HepG2 (cell line): ENCODE data around the gene PFAS. TPM values are rescaled to one million over a fixed set of nuclear protein-coding genes. Genes with fewer than 3 reads are reported as not detected.

Experiments used
- ATAC-seq: fragments of 200-7000 bp; cut with Tn5 transposase; 3 replicates; pipeline ENCODE4 v1.9.1; 2020; ENCODE audit warnings: mild to moderate bottlenecking, moderate library complexity
- BruUV-seq: library from RNA; stranded (reverse); fragments of 400-500 nt; replicated peaks from 2 replicates; lab custom pipeline; 2021; lab: Mats Ljungman, UMichigan
- CTCF ChIA-PET: fragments of 300-600 bp; formaldehyde crosslinking; extraction: SDS; loops from one replicate; lab custom pipeline; 2021; ENCODE audit warnings: low total read pairs, inconsistent platforms, low intra/inter-chr PET ratio; lab: Yijun Ruan, JAX
- POLR2A ChIA-PET: fragments of 350-600 bp; sonication (Branson Sonifier 250); formaldehyde crosslinking; loops from one replicate; lab custom pipeline; 2020; ENCODE audit warnings: antibody characterized with exemption, inconsistent platforms; lab: Yijun Ruan, JAX
- DNase-seq: peaks from one replicate; pipeline ENCODE4 v3.0.0-alpha.2; 2015; ENCODE audit warnings: low spot score
- FAIRE-seq: peaks from 3 replicates; lab custom pipeline; 2011; peaks lifted over from hg19 to GRCh38; lab: Jason Lieb, UNC
- H2AFZ ChIP-seq: one replicate; pipeline ENCODE4 v1.6.1; 2011; ENCODE audit warnings: low read length, inconsistent platforms
- H3K27ac ChIP-seq: fragments of 300-600 bp; 3 replicates; pipeline ENCODE4 v1.8.0; 2011; ENCODE audit warnings: mixed run types, mild to moderate bottlenecking, mixed read lengths, low read length, inconsistent platforms; ENCODE audit not compliant: insufficient read depth; ENCODE audit errors: extremely low read length
- H3K27me3 ChIP-seq, 2 experiments: fragments of 200-600 bp in 1 of 2; 2 replicates in 1 of 2; 3 replicates in 1 of 2; pipeline versions ENCODE4 v1.6.0 to v1.8.0; 2011; ENCODE audit warnings: low read length in 2 of 2, mild to moderate bottlenecking in 2 of 2, moderate library complexity in 2 of 2, inconsistent platforms in 1 of 2; ENCODE audit not compliant: insufficient read depth in 2 of 2, control insufficient read depth in 1 of 2
- H3K36me3 ChIP-seq, 2 experiments: fragments of 200-600 bp in 1 of 2; replicated peaks in 1 of 2; 2 replicates in 1 of 2; 3 replicates in 1 of 2; pipeline versions ENCODE4 v1.5.1 to v1.8.0; 2011; ENCODE audit warnings: low read length in 2 of 2, inconsistent platforms in 1 of 2; ENCODE audit not compliant: insufficient read depth in 2 of 2, control insufficient read depth in 1 of 2
- H3K4me1 ChIP-seq: 2 replicates; pipeline ENCODE4 v1.5.1; 2012; ENCODE audit warnings: low read length, inconsistent platforms; ENCODE audit not compliant: insufficient read depth
- H3K4me2 ChIP-seq: 2 replicates; pipeline ENCODE4 v1.6.0; 2011; ENCODE audit warnings: low read depth, low read length, inconsistent platforms
- H3K4me3 ChIP-seq, 3 experiments: fragments of 200-600 bp in 1 of 3; sonication (generic), shearing (Covaris generic) in 1 of 3; replicated peaks in 1 of 3; 2 replicates each; pipeline ENCODE4 v1.5.1; 2011 to 2016; ENCODE audit warnings: low read length in 3 of 3, inconsistent platforms in 2 of 3, low read depth in 2 of 3, mild to moderate bottlenecking in 2 of 3, control low read depth in 1 of 3, mixed read lengths in 1 of 3; ENCODE audit not compliant: insufficient read depth in 1 of 3
- H3K79me2 ChIP-seq: one replicate; pipeline ENCODE4 v1.6.1; 2011; ENCODE audit warnings: low read length, inconsistent platforms; ENCODE audit not compliant: insufficient read depth
- H3K9ac ChIP-seq: 2 replicates; pipeline ENCODE4 v1.6.0; 2011; ENCODE audit warnings: mild to moderate bottlenecking, low read depth, low read length, inconsistent platforms; ENCODE audit not compliant: insufficient read depth
- H3K9me3 ChIP-seq: 2 replicates; pipeline ENCODE4 v1.5.1; 2012; ENCODE audit warnings: mild to moderate bottlenecking, low read length
- H4K20me1 ChIP-seq: 2 replicates; pipeline ENCODE4 v1.6.0; 2011; ENCODE audit warnings: inconsistent platforms, mild to moderate bottlenecking, low read length, moderate library complexity; ENCODE audit not compliant: insufficient read depth
- ATF1 ChIP-seq: IDR thresholded peaks from 2 replicates; pipeline ENCODE4 v1.6.1; 2016; ENCODE audit warnings: mild to moderate bottlenecking, control low read depth
- CREBL2 ChIP-seq: sonication (generic); formaldehyde crosslinking; IDR thresholded peaks from 2 replicates; pipeline ENCODE4 v1.8.1; 2023; ENCODE audit warnings: missing genetic modification reagents, mild to moderate bottlenecking, borderline replicate concordance
- HMGXB4 ChIP-seq, 2 experiments: sonication (generic) in 1 of 2; formaldehyde crosslinking in 1 of 2; IDR thresholded peaks; 2 replicates each; pipeline versions ENCODE4 v1.4.0 to v1.6.1; 2018 to 2020; ENCODE audit warnings: missing genetic modification reagents in 2 of 2, borderline replicate concordance in 1 of 2, low read depth in 1 of 2, mild to moderate bottlenecking in 1 of 2, missing biosample characterization in 1 of 2
- JUN ChIP-seq: sonication (generic); formaldehyde crosslinking; IDR thresholded peaks from 2 replicates; pipeline ENCODE4 v1.4.0; 2020; ENCODE audit warnings: mild to moderate bottlenecking, missing genetic modification reagents
- JUNB ChIP-seq: sonication (generic); formaldehyde crosslinking; IDR thresholded peaks from 2 replicates; pipeline ENCODE4 v1.8.0; 2022; ENCODE audit warnings: missing genetic modification reagents, mild to moderate bottlenecking, borderline replicate concordance
- MAFF ChIP-seq: IDR thresholded peaks from 2 replicates; pipeline ENCODE4 v1.6.1; 2011; ENCODE audit warnings: low read depth, low read length, improper control_type of control experiment
- NFIB ChIP-seq: sonication (generic); formaldehyde crosslinking; IDR thresholded peaks from 2 replicates; pipeline ENCODE4 v1.9.0; 2021; ENCODE audit warnings: missing genetic modification reagents, mild to moderate bottlenecking, borderline replicate concordance
- NR0B2 ChIP-seq: sonication (generic); formaldehyde crosslinking; IDR thresholded peaks from 2 replicates; pipeline ENCODE4 v1.4.0; 2020; ENCODE audit warnings: mild to moderate bottlenecking, missing genetic modification reagents
- PHB2 ChIP-seq: fragments of 450-650 bp; IDR thresholded peaks from 2 replicates; pipeline ENCODE4 v1.6.1; 2018; ENCODE audit not compliant: partially characterized antibody
- PITX1 ChIP-seq: sonication (generic); formaldehyde crosslinking; IDR thresholded peaks from 2 replicates; pipeline ENCODE4 v1.5.1; 2020; ENCODE audit warnings: mild to moderate bottlenecking, missing genetic modification reagents
- RFX3 ChIP-seq: IDR thresholded peaks from 2 replicates; pipeline ENCODE4 v1.6.1; 2016; ENCODE audit warnings: missing biosample characterization, missing genetic modification reagents
- RORA ChIP-seq: sonication (generic); formaldehyde crosslinking; IDR thresholded peaks from 2 replicates; pipeline ENCODE4 v1.5.0; 2020; ENCODE audit warnings: mild to moderate bottlenecking, missing genetic modification reagents, moderate library complexity
- RXRB ChIP-seq: IDR thresholded peaks from 2 replicates; pipeline ENCODE4 v1.6.1; 2016; ENCODE audit warnings: borderline replicate concordance, missing genetic modification reagents, missing compliant biosample characterization
- SMAD3 ChIP-seq: sonication (generic); formaldehyde crosslinking; IDR thresholded peaks from 2 replicates; pipeline ENCODE4 v1.4.0; 2020; ENCODE audit warnings: missing genetic modification reagents
- ZFP90 ChIP-seq: sonication (generic); formaldehyde crosslinking; IDR thresholded peaks from 2 replicates; pipeline ENCODE4 v1.8.0; 2022; ENCODE audit warnings: missing genetic modification reagents, mild to moderate bottlenecking, inconsistent platforms, borderline replicate concordance
- ZNF274 ChIP-seq: sonication (generic); formaldehyde crosslinking; IDR thresholded peaks from 2 replicates; pipeline ENCODE4 v1.5.1; 2020; ENCODE audit warnings: mild to moderate bottlenecking, missing genetic modification reagents
- ZNF572 ChIP-seq: sonication (generic); formaldehyde crosslinking; IDR thresholded peaks from 2 replicates; pipeline ENCODE4 v1.5.1; 2020; ENCODE audit warnings: mild to moderate bottlenecking, missing genetic modification reagents
- ZNF577 ChIP-seq: sonication (generic); formaldehyde crosslinking; IDR thresholded peaks from 2 replicates; pipeline ENCODE4 v1.4.0; 2020; ENCODE audit warnings: mild to moderate bottlenecking, low read depth, missing genetic modification reagents, borderline replicate concordance
- ZNF691 ChIP-seq: sonication (generic); formaldehyde crosslinking; IDR thresholded peaks from 2 replicates; pipeline ENCODE4 v1.4.0; 2020; ENCODE audit warnings: missing genetic modification reagents, low read depth, mild to moderate bottlenecking, borderline replicate concordance
- ZNF766 ChIP-seq: sonication (generic); formaldehyde crosslinking; IDR thresholded peaks from 2 replicates; pipeline ENCODE4 v1.5.0; 2020; ENCODE audit warnings: missing genetic modification reagents, borderline replicate concordance
- ZNF768 ChIP-seq: sonication (generic); formaldehyde crosslinking; IDR thresholded peaks from 2 replicates; pipeline ENCODE4 v1.4.0; 2020; ENCODE audit warnings: missing genetic modification reagents
- WGBS: methylation state at CpG from one replicate; pipeline ENCODE4 v1.1.6; 2017; ENCODE audit warnings: low lambda C conversion rate; 5-methylcytosine and 5-hydroxymethylcytosine counted together
- in situ Hi-C: cut with HindIII; loops from 2 replicates; pipeline ENCODE4 v1.10.0; 2017; ENCODE audit warnings: low pct_unique_long_range_greater_than_20kb; ENCODE audit not compliant: extremely low pct_ligation_motif_present
- intact Hi-C: fragments of 100-400 bp; cut with micrococcal nuclease; formaldehyde crosslinking; loops from one replicate; pipeline ENCODE4 v1.10.0; 2022; ENCODE audit not compliant: unreplicated experiment
- polyA plus RNA-seq, 8 experiments: library from polyadenylated mRNA; depleted of rRNA in 3 of 8; stranded (reverse) in 7 of 8; unstranded in 1 of 8; fragments of >200 nt; fragmentation: Illumina TruSeq in 4 of 8; extraction: Trizol in 4 of 8; gene quantifications; 2 replicates each; pipeline versions ENCODE4 v1.2.1 to v1.2.3, GENCODE V29; 2011 to 2016; ENCODE audit warnings: low read depth in 4 of 8, missing spikeins in 1 of 8, mixed read lengths in 1 of 8; ENCODE audit not compliant: insufficient read depth in 1 of 8
- total RNA-seq, 5 experiments: library from RNA; depleted of rRNA; stranded (reverse); fragments of >200 nt; fragmentation: Illumina TruSeq; extraction: Trizol; gene quantifications; 2 replicates each; pipeline ENCODE4 v1.2.3, GENCODE V29; 2016; ENCODE audit warnings: low read depth in 1 of 5

Gene PFAS
- total and polyA plus RNA-seq, 2 of the 13 experiments (the other 11 are each of a cell fraction or from before 2014, with no cell fraction given) = 49.4 to 58.2 TPM

DNA sequence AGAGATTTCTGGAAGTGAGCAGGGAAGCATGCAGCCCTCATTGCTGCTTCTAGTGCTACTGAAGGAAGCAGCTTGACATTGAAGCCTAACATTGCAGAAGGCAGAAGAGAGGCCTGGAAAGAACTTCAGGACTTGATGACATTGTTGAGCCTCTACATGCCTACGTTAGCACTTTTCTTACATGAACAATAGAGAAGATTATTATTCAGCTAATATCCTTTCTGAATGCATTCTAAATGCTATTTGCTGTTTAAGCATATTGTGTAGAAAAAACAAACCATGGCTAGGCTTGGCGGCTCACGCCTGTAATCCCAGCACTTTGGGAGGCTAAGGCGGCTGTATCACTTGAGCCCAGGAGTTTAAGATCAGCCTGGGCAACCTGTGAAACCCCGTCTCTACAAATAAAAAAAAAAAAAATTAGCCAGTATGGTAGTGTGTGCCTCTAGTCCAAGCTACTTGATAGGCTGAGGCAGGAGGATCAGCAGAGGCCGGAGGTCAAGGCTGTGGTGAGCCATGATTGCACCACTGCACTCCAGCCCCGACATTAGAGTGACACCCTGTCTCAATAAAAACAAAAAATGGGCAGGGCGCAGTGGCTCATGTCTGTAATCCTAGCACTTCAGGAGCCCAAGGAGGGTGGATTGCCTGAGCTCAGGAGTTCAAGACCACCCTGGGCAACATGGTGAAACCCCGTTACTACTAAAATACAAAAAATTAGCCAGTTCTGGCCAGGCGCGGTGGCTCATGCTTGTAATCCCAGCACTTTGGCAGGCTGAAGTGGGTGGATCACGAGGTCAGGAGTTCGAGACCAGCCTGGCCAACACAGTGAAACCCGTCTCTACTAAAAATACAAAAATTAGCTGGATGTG is 36.5 kb upstream of the PFAS start:
- POLR2A ChIA-PET = interaction anchor here (0.7 to 6.5 kb wide), 12 partner anchors 10 to 83 kb away, joined by 3 to 105 read pairs (median 6); partner anchors contain the start of genes BORCS6, CTC1, RANGRF and SLC25A35
- no peaks in the 10 kb centered on the region; a peak in 1 of 5 replicates for H3K27me3 ChIP-seq
- H3K9me3 ChIP-seq = no peaks in the 10 kb centered on the region
- 5% methylated on average over 14 of the region's 14 CpGs for WGBS
- no TSS peak for BruUV-seq
- H3K9ac ChIP-seq = peak overlapping the region; percentile 87
- peaks cover 45% of the 10 kb centered on the region for H3K4me1 ChIP-seq
- peak overlapping the region; percentile 13 for H2AFZ ChIP-seq
- peak; percentile 91 for DNase-seq
- peak; percentile 98 for FAIRE-seq
- peak overlapping the region; percentile 91 for H3K27ac ChIP-seq
- H3K79me2 ChIP-seq = peaks cover 23% of the 10 kb centered on the region
- CTCF ChIA-PET = no interaction called here
- ATAC-seq = peak; percentile 71
- H3K4me3 ChIP-seq = peak overlapping the region; percentile 71 to 87 (median 75); a peak in 5 of 6 replicates
- in situ Hi-C loops = no loop called here
- H3K36me3 ChIP-seq = peaks cover 0 to 4% of the 10 kb centered on the region in 2 experiments; a peak in 1 of 5 replicates
- no peaks in the 10 kb centered on the region for H4K20me1 ChIP-seq
- intact Hi-C loops = no loop called here
- H3K4me2 ChIP-seq = peak overlapping the region; percentile 87
- no peak for TF ChIP-seq JUNB (CRISPR knock-in tag)
- no peak for TF ChIP-seq RFX3 (CRISPR knock-in tag)
- TF ChIP-seq NFIB (CRISPR knock-in tag) = no peak
- TF ChIP-seq NR0B2 = no peak
- TF ChIP-seq CREBL2 (CRISPR knock-in tag) = no peak
- TF ChIP-seq ZNF766 (CRISPR knock-in tag) = no peak
- TF ChIP-seq ZNF768 (CRISPR knock-in tag) = no peak
- peak; percentile 77 for TF ChIP-seq RXRB
- peak; percentile 85; the same call in 1 of the 2 replicates for TF ChIP-seq SMAD3 (CRISPR knock-in tag)
- no peak for TF ChIP-seq ATF1 (CRISPR knock-in tag)
- TF ChIP-seq HMGXB4 (CRISPR knock-in tag; IDR thresholded peaks at IDR 0.05; ENCODE audit: borderline replicate concordance in 1 of 2, low read depth in 1 of 2) = peak; percentile 71 to 79
- no peak for TF ChIP-seq ZNF572 (CRISPR knock-in tag)
- TF ChIP-seq ZNF274 (CRISPR knock-in tag) = no peak
- peak; percentile 81 for TF ChIP-seq MAFF
- TF ChIP-seq PHB2 = no peak
- TF ChIP-seq JUN (CRISPR knock-in tag) = no peak
- TF ChIP-seq RORA (CRISPR knock-in tag) = no peak
- TF ChIP-seq ZNF691 (CRISPR knock-in tag) = peak; percentile 77; the same call in 1 of the 2 replicates
- TF ChIP-seq ZNF577 (CRISPR knock-in tag) = no peak
- peak; percentile 81 for TF ChIP-seq PITX1 (CRISPR knock-in tag)
- no peak for TF ChIP-seq ZFP90 (CRISPR knock-in tag)
